ENCODE measurements around the gene FGB. TPM values are rescaled to one million over a fixed set of nuclear protein-coding genes. Genes with fewer than 3 reads are reported as not detected.

The FGB gene
- total RNA-seq, 2 donors from 2014 or later, result not detected

GRCh38 chr4:154542271-154542879, 20.4 kb upstream of the FGB start:
- DNase-seq, result no peak
- WGBS, 2 donors, result 87 to 91% methylated on average over 4 of the region's 4 CpGs
- no peaks in the 10 kb centered on the region for H3K9me3 ChIP-seq
- no peak for ATAC-seq
- H3K27ac ChIP-seq, result no peak overlapping the region
- TF ChIP-seq CTCF (IDR thresholded peaks at IDR 0.05) (no peak), POLR2A (IDR thresholded peaks at IDR 0.05) (no peak)
- H3K4me1 ChIP-seq, result no peaks in the 10 kb centered on the region
- no peaks in the 10 kb centered on the region for H3K27me3 ChIP-seq
- intact Hi-C loops (cut with DNase I), result no loop called here
- peaks cover 7 to 59% of the 10 kb centered on the region in 2 donors for H3K36me3 ChIP-seq (replicated peaks in 1 of 2; ENCODE audit: insufficient read depth in 1 of 2, low read depth in 2 of 2)
- H3K4me3 ChIP-seq, result no peak overlapping the region

GRCh38 chr4:154545689-154546088, 17.1 kb upstream of the FGB start:
- Histone ChIP-seq H3K4me1 (peaks cover 12% of the 10 kb centered on the region), H3K4me3 (no peak overlapping the region), H3K36me3 (replicated peaks in 1 of 2; ENCODE audit: insufficient read depth in 1 of 2, low read depth in 2 of 2) (peaks cover 0 to 36% of the 10 kb centered on the region in 2 donors), H3K9me3 (no peaks in the 10 kb centered on the region), H3K27me3 (no peaks in the 10 kb centered on the region), H3K27ac (no peak overlapping the region)
- WGBS, 2 donors, result 86 to 87% methylated on average over 4 of the region's 4 CpGs
- no peak for TF ChIP-seq POLR2A (IDR thresholded peaks at IDR 0.05)
- no peak for TF ChIP-seq CTCF (IDR thresholded peaks at IDR 0.05)
- intact Hi-C loops (cut with DNase I), result no loop called here
- DNase-seq (no peak), ATAC-seq (no peak)

GRCh38 chr4:154549894-154550790, 12.7 kb upstream of the FGB start, which contains the start of gene PLRG1:
Gene PLRG1 (minus strand): TSS chr4:154550400. CDS start chr4:154550308, 92 bp downstream.
- Histone ChIP-seq H3K4me1 (peaks cover 12% of the 10 kb centered on the region), H3K36me3 (replicated peaks in 1 of 2; ENCODE audit: insufficient read depth in 1 of 2, low read depth in 2 of 2) (peaks cover 0 to 4% of the 10 kb centered on the region in 2 donors), H3K4me3 (peak within 1 kb of the TSS; percentile 50 to 95), H3K9me3 (no peaks in the 10 kb centered on the region), H3K27ac (peak within 1 kb of the TSS in 3 of 4 donors; percentile 64 to 83 (median 75)), H3K27me3 (no peaks in the 10 kb centered on the region)
- peak; percentile 99 for ATAC-seq
- TF ChIP-seq POLR2A (IDR thresholded peaks at IDR 0.05), result peak; percentile 38 to 75 (median 73)
- peak in 5 of 7 experiments; percentile 15 to 66 (median 53) for TF ChIP-seq CTCF (IDR thresholded peaks at IDR 0.05)
- 0 to 1% methylated on average over 35 to 51 of the region's 51 CpGs for WGBS, 2 donors
- peak; percentile 97 to 99 (median 98) for DNase-seq
- intact Hi-C loops (cut with DNase I), result loop anchor here (10.0 kb wide), 1 partner anchor 225 kb away; no protein-coding TSS in a partner anchor

- Histone ChIP-seq H3K27ac (no peak overlapping the region), H3K4me1 (peaks cover 12% of the 10 kb centered on the region), H3K9me3 (no peaks in the 10 kb centered on the region), H3K36me3 (replicated peaks in 1 of 2; ENCODE audit: insufficient read depth in 1 of 2, low read depth in 2 of 2) (no peaks in the 10 kb centered on the region), H3K27me3 (no peaks in the 10 kb centered on the region), H3K4me3 (no peak overlapping the region)
- ATAC-seq (peak; percentile 81), DNase-seq (peak; percentile 82 to 86 (median 84))
- WGBS, 2 donors, result 17 to 22% methylated on average over 6 of the region's 6 CpGs
- TF ChIP-seq POLR2A (IDR thresholded peaks at IDR 0.05) (no peak), CTCF (IDR thresholded peaks at IDR 0.05) (peak; percentile 64 to 89 (median 84))
- intact Hi-C loops (cut with DNase I), result loop anchor here (10.0 kb wide), 1 partner anchor 223 kb away; no protein-coding TSS in a partner anchor
These were observed 10.7 kb upstream of the FGB start for GRCh38 chr4:154551872-154552686.
